CD4-positive, alpha-beta T cell (primary cell): Measurements from ENCODE around the gene SGTA. TPM values are rescaled to one million over a fixed set of nuclear protein-coding genes. Genes with fewer than 3 reads are reported as not detected.

Experiments
- ATAC-seq: fragments of 200-7000 bp; cut with Tn5 transposase; one replicate; pipeline ENCODE4 v1.10.0; 2022; ENCODE audit warnings: mild to moderate bottlenecking; ENCODE audit not compliant: poor library complexity
- CTCF ChIA-PET: fragments of 350-600 bp; sonication (Branson Sonifier 250); formaldehyde crosslinking; loops from one replicate; lab custom pipeline; 2021; ENCODE audit warnings: antibody characterized with exemption, inconsistent platforms; lab: Charles Lee
- POLR2A ChIA-PET: fragments of 350-600 bp; sonication (Branson Sonifier 250); formaldehyde crosslinking; loops from one replicate; lab custom pipeline; 2021; ENCODE audit warnings: antibody characterized with exemption, inconsistent platforms; lab: Charles Lee
- DNase-seq, 14 experiments: peaks; one replicate each; pipeline ENCODE4 v3.0.0-alpha.2; 2013 to 2020; ENCODE audit warnings: mixed read lengths in 2 of 14
- H3K27ac ChIP-seq, 2 donors: one replicate each; pipeline versions ENCODE4 v1.5.1 to v1.7.0; 2013; ENCODE audit warnings: low read length in 2 of 2, low read depth in 1 of 2, mild to moderate bottlenecking in 1 of 2
- H3K27me3 ChIP-seq, 2 experiments: 1 replicate in 1 of 2; 2 replicates in 1 of 2; pipeline versions ENCODE4 v1.6.1 to v1.7.0; 2013; ENCODE audit warnings: low read length in 2 of 2, control low read depth in 1 of 2, mild to moderate bottlenecking in 1 of 2, moderate library complexity in 1 of 2; ENCODE audit not compliant: insufficient read depth in 2 of 2, control insufficient read depth in 1 of 2
- H3K36me3 ChIP-seq: one replicate; pipeline ENCODE4 v1.6.1; 2013; ENCODE audit warnings: low read length, control low read depth; ENCODE audit not compliant: insufficient read depth
- H3K4me1 ChIP-seq: one replicate; pipeline ENCODE4 v1.6.1; 2013; ENCODE audit warnings: low read length, control low read depth; ENCODE audit not compliant: insufficient read depth
- H3K4me3 ChIP-seq: one replicate; pipeline ENCODE4 v1.5.1; 2013; ENCODE audit warnings: mild to moderate bottlenecking, low read length, moderate library complexity
- H3K9me3 ChIP-seq, 2 experiments: 1 replicate in 1 of 2; 2 replicates in 1 of 2; pipeline versions ENCODE4 v1.6.1 to v1.7.0; 2013; ENCODE audit warnings: low read length in 2 of 2, mild to moderate bottlenecking in 2 of 2, control low read depth in 1 of 2, moderate library complexity in 1 of 2; ENCODE audit not compliant: control insufficient read depth in 1 of 2, insufficient read depth in 1 of 2
- H3K27ac Mint-ChIP-seq: one replicate; pipeline ENCODE4 v1.8.0; 2020; ENCODE audit warnings: mixed read lengths
- H3K27me3 Mint-ChIP-seq: one replicate; pipeline ENCODE4 v1.8.0; 2021; ENCODE audit warnings: mixed read lengths
- H3K36me3 Mint-ChIP-seq: one replicate; pipeline ENCODE4 v1.8.0; 2021; ENCODE audit warnings: low read depth, mixed read lengths
- H3K4me1 Mint-ChIP-seq: one replicate; pipeline ENCODE4 v1.8.0; 2021; ENCODE audit warnings: low read depth, mixed read lengths
- H3K4me3 Mint-ChIP-seq: one replicate; pipeline ENCODE4 v1.8.0; 2020; ENCODE audit warnings: mild to moderate bottlenecking, mixed read lengths
- H3K9me3 Mint-ChIP-seq: one replicate; pipeline ENCODE4 v1.8.0; 2020; ENCODE audit warnings: mixed read lengths
- CTCF ChIP-seq: fragments of 200-600 bp; IDR thresholded peaks from one replicate; pipeline ENCODE4 v1.8.0; 2022; ENCODE audit warnings: antibody characterized with exemption, mild to moderate bottlenecking
- intact Hi-C, 2 experiments: fragments of 100-400 bp; cut with DNase I in 1 of 2; cut with micrococcal nuclease in 1 of 2; formaldehyde crosslinking; loops; one replicate each; pipeline versions ENCODE4 v1.15.1 to v1.9.0; 2023 to 2025; cut with DNase I, micrococcal nuclease
- total RNA-seq, 174 experiments: library from RNA in 2 of 174; stranded (reverse) in 2 of 174; gene quantifications; one replicate each; pipeline ENCODE4 v1.2.3 and lab custom pipeline; 2021 to 2026

Gene SGTA
- total RNA-seq, 2 experiments from 2014 or later, result 28.3 to 29.7 TPM

DNA sequence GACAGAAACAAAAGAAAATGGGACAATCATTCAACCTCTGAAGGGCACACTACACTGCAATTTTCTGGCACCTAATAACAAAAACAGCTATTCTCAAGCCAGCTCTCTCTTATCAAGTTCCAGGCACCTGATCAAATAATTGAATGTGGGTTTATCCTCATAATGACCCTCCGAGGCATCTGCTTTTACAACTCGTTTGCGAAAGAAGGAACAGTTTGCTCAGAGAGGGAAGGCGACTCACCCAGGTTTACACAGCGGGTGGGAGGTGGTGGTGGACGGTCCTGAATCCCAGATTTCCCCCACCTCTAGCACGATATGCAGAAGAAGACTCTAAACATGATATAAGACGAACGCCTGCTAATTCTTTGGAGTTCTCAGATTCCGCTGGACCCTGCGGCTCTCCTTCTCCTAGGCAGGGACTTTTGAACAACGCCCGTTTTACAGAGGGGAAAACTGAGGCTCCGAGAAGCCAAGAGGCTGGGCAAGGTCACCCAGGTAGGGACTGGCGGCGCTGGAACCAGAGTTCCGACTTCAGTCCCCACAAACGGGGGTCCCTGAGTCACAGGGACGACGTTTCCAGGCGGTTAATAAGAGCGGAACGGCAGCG, 641 bp downstream of the SGTA start:
- no peaks in the 10 kb centered on the region for H3K9me3 ChIP-seq
- Mint-ChIP-seq H3K36me3 (peaks cover 15% of the 10 kb centered on the region), H3K9me3 (no peaks in the 10 kb centered on the region), H3K27ac (peak overlapping the region; percentile 91), H3K27me3 (no peaks in the 10 kb centered on the region), H3K4me1 (peaks cover 52% of the 10 kb centered on the region), H3K4me3 (peak overlapping the region; percentile 94)
- POLR2A ChIA-PET, result interaction anchor here (1.0 to 1.5 kb wide), 4 partner anchors 39 to 307 kb away, joined by 3 to 6 read pairs (median 6); partner anchors contain the start of genes GADD45B and ZNF555
- ATAC-seq (no peak), DNase-seq (peak in 1 of 14 experiments; percentile 20)
- TF ChIP-seq CTCF, result no peak
- H3K27ac ChIP-seq, result peak overlapping the region; percentile 79 to 90
- H3K27me3 ChIP-seq, result no peaks in the 10 kb centered on the region
- CTCF ChIA-PET, result interaction anchor here (1.1 to 1.4 kb wide), 4 partner anchors 33 to 59 kb away, joined by 3 to 6 read pairs (median 4); partner anchors contain the start of genes ZNF554 and ZNF555
- intact Hi-C loops, result loop anchor here in 1 of 2 experiments (2.0 kb wide), 1 partner anchor 42 kb away; the partner anchor contains the start of gene SLC39A3
- peaks cover 3% of the 10 kb centered on the region for H3K36me3 ChIP-seq
- H3K4me3 ChIP-seq, result peak overlapping the region; percentile 100
- peaks cover 62% of the 10 kb centered on the region for H3K4me1 ChIP-seq

DNA sequence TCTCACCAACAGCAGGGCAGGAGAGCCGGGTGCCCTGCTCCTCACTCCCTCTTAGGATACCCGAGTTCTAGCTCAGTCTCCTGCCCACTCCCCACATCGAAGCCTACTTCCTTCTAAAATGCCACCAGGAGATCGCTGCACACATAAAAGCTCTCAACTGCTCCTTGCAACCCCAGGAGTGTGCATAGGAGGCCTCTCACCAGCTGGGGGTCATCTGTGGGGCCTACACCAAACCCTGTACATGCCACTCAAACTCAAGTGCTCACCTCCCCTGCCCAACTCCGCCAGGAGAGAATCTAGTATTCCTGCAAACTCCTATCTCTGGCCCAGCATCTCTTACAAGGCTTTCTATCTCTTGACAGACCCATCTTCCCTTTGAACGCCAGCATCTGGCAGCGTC, 2.8 kb downstream of the SGTA start:
- H3K36me3 Mint-ChIP-seq, result peaks cover 25% of the 10 kb centered on the region
- Histone ChIP-seq H3K27me3 (no peaks in the 10 kb centered on the region), H3K9me3 (no peaks in the 10 kb centered on the region), H3K36me3 (peaks cover 3% of the 10 kb centered on the region), H3K27ac (no peak overlapping the region), H3K4me1 (peaks cover 64% of the 10 kb centered on the region), H3K4me3 (no peak overlapping the region)
- ATAC-seq (no peak), DNase-seq (no peak)
- ChIA-PET CTCF (interaction anchor here (1.9 kb wide), 1 partner anchor 31 kb away, joined by 7 read pairs; no protein-coding TSS in a partner anchor), POLR2A (no interaction called here)
- no peak for TF ChIP-seq CTCF
- intact Hi-C loops, result no loop called here
- H3K27me3 Mint-ChIP-seq, result no peaks in the 10 kb centered on the region
- peak overlapping the region; percentile 25 for H3K27ac Mint-ChIP-seq
- H3K9me3 Mint-ChIP-seq, result no peaks in the 10 kb centered on the region
- peak overlapping the region; percentile 54 for H3K4me3 Mint-ChIP-seq
- peaks cover 60% of the 10 kb centered on the region for H3K4me1 Mint-ChIP-seq

DNA sequence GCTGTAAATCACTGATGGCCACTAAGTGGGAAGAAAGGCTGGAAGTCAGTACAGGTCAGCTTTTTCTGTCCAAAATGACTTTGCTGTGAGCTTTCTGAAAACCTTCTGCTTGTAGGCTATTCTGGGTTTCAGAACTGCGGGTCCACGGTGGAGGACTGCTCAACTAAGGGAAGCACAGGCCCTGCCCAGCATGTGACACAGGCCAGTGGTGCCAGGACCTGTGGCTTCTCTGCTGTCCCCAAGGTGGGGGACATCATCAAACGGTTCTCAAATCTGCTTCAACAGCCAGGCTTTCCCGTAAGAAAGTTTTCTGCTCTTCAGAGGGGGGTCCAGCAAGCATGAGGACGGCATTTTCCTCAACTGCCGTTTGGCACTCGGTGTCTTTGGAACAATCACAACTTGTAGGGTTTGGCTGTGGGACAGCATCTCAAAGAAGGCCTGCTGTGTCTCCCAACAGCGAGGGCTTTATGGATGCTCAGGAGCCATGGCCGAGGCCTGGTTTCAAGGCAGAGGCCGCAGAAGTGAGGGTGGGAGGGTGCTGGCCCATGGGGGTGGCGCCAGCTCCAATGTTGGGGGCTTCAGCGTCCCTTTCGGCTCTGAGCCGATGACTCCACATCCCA, 3.8 kb downstream of the SGTA start:
- H3K27me3 ChIP-seq, result no peaks in the 10 kb centered on the region
- H3K4me3 Mint-ChIP-seq, result no peak overlapping the region
- no peaks in the 10 kb centered on the region for H3K27me3 Mint-ChIP-seq
- intact Hi-C loops, result no loop called here
- peaks cover 65% of the 10 kb centered on the region for H3K4me1 ChIP-seq
- ATAC-seq (no peak), DNase-seq (no peak)
- no peak overlapping the region for H3K27ac ChIP-seq
- no peak overlapping the region for H3K27ac Mint-ChIP-seq
- peaks cover 65% of the 10 kb centered on the region for H3K4me1 Mint-ChIP-seq
- no peaks in the 10 kb centered on the region for H3K9me3 Mint-ChIP-seq
- no peaks in the 10 kb centered on the region for H3K9me3 ChIP-seq
- H3K36me3 Mint-ChIP-seq, result peaks cover 23% of the 10 kb centered on the region
- peaks cover 3% of the 10 kb centered on the region for H3K36me3 ChIP-seq
- H3K4me3 ChIP-seq, result no peak overlapping the region
- ChIA-PET CTCF (interaction anchor here (1.9 kb wide), 1 partner anchor 30 kb away, joined by 7 read pairs; no protein-coding TSS in a partner anchor), POLR2A (no interaction called here)
- TF ChIP-seq CTCF, result no peak
